Esophagus squamous epithelium (tissue), 5 donors: ENCODE results near the gene C9orf153. TPM values are rescaled to one million over a fixed set of nuclear protein-coding genes. Genes with fewer than 3 reads are reported as not detected.

Experiments
- DNase-seq: peaks from one replicate; lab custom pipeline; 2025; lab: John Stamatoyannopoulos, UW
- H3K27ac ChIP-seq, 4 donors: fragments of 200-600 bp; sonication (generic); one replicate each; pipeline ENCODE4 v1.5.1; 2016 to 2019; ENCODE audit warnings: mild to moderate bottlenecking in 1 of 4
- H3K27me3 ChIP-seq, 4 donors: fragments of 200-600 bp; sonication (generic); 1 replicate in 3 of 4; 2 replicates in 1 of 4; pipeline versions ENCODE4 v1.5.1 to v1.6.0; 2017 to 2021; ENCODE audit warnings: antibody characterized with exemption in 1 of 4
- H3K36me3 ChIP-seq, 3 donors: fragments of 200-600 bp; sonication (generic); one replicate each; pipeline ENCODE4 v1.5.1; 2016 to 2019
- H3K4me1 ChIP-seq, 3 donors: fragments of 200-600 bp; sonication (generic); one replicate each; pipeline ENCODE4 v1.5.1; 2017 to 2019
- H3K4me3 ChIP-seq, 4 donors: fragments of 200-600 bp; sonication (generic); 1 replicate in 3 of 4; 2 replicates in 1 of 4; pipeline ENCODE4 v1.5.1; 2016 to 2019; ENCODE audit warnings: mild to moderate bottlenecking in 2 of 4, moderate library complexity in 1 of 4
- H3K9me3 ChIP-seq, 3 donors: fragments of 200-600 bp; sonication (generic); one replicate each; pipeline ENCODE4 v1.5.1; 2016 to 2019
- CTCF ChIP-seq, 6 experiments: fragments of 450-650 bp in 4 of 6; fragments of 200-600 bp in 2 of 6; sonication (generic) in 2 of 6; IDR thresholded peaks; one replicate each; pipeline ENCODE4 v1.5.1; 2016 to 2019; ENCODE audit warnings: antibody characterized with exemption in 6 of 6, mild to moderate bottlenecking in 4 of 6, moderate library complexity in 4 of 6
- POLR2A ChIP-seq, 4 donors: fragments of 450-650 bp; IDR thresholded peaks; one replicate each; pipeline ENCODE4 v1.6.1; 2017; ENCODE audit warnings: antibody characterized with exemption in 4 of 4, mild to moderate bottlenecking in 4 of 4, moderate library complexity in 3 of 4
- WGBS, 2 donors: methylation state at CpG; one replicate each; pipeline ENCODE4 v1.1.5; 2018; 5-methylcytosine and 5-hydroxymethylcytosine counted together
- intact Hi-C: fragments of 100-400 bp; cut with DNase I; formaldehyde crosslinking; loops from one replicate; pipeline ENCODE4 v1.15.0; 2022
- total RNA-seq, 4 donors: library from RNA; depleted of rRNA; stranded (reverse); fragments of >200 nt; gene quantifications; one replicate each; pipeline ENCODE4 v1.1.0, GENCODE V29; 2016
- donor health status: DM: yes; HTN: yes; CAD: no.

Gene C9orf153
- total RNA-seq, 4 donors from 2014 or later = not detected

GRCh38 chr9:86274821-86275643, 15.6 kb upstream of the C9orf153 start:
- H3K9me3 ChIP-seq = no peaks in the 10 kb centered on the region
- H3K4me3 ChIP-seq = no peak overlapping the region
- H3K4me1 ChIP-seq = peaks cover 0 to 45% (median 4%) of the 10 kb centered on the region in 3 donors
- H3K27ac ChIP-seq = no peak overlapping the region
- H3K27me3 ChIP-seq = no peaks in the 10 kb centered on the region
- WGBS, 2 donors = 66 to 75% methylated on average over 6 to 7 of the region's 7 CpGs
- H3K36me3 ChIP-seq = peaks cover 0 to 44% (median 21%) of the 10 kb centered on the region in 3 donors
- intact Hi-C loops = no loop called here
- TF ChIP-seq CTCF (IDR thresholded peaks at IDR 0.05) (no peak), POLR2A (IDR thresholded peaks at IDR 0.05) (no peak)
- DNase-seq = no peak

GRCh38 chr9:86272221-86272620, 12.8 kb upstream of the C9orf153 start:
- no peak overlapping the region for H3K4me3 ChIP-seq
- no peak for DNase-seq

GRCh38 chr9:86263876-86264275, 4.4 kb upstream of the C9orf153 start:
- 79 to 88% methylated on average over 3 to 6 of the region's 6 CpGs for WGBS, 2 donors
- H3K4me3 ChIP-seq = no peak overlapping the region
- DNase-seq = no peak
- H3K36me3 ChIP-seq = peaks cover 0 to 68% (median 5%) of the 10 kb centered on the region in 3 donors
- H3K4me1 ChIP-seq = no peaks in the 10 kb centered on the region
- H3K9me3 ChIP-seq = no peaks in the 10 kb centered on the region
- no peak for TF ChIP-seq POLR2A (IDR thresholded peaks at IDR 0.05)
- no peak overlapping the region for H3K27ac ChIP-seq
- intact Hi-C loops = no loop called here
- H3K27me3 ChIP-seq = no peaks in the 10 kb centered on the region

More at GRCh38 chr9:86272221-86272620, 12.8 kb upstream of the C9orf153 start:
- Histone ChIP-seq H3K9me3 (no peaks in the 10 kb centered on the region), H3K27me3 (no peaks in the 10 kb centered on the region), H3K36me3 (peaks cover 0 to 57% (median 21%) of the 10 kb centered on the region in 3 donors), H3K27ac (no peak overlapping the region), H3K4me1 (peaks cover 0 to 23% (median 0%) of the 10 kb centered on the region in 3 donors)
- intact Hi-C loops = no loop called here
- WGBS, 2 donors = 92 to 93% methylated on average over 4 of the region's 4 CpGs
- TF ChIP-seq POLR2A (IDR thresholded peaks at IDR 0.05) (no peak), CTCF (IDR thresholded peaks at IDR 0.05) (no peak)

- H3K27me3 ChIP-seq = no peaks in the 10 kb centered on the region
- no peak for DNase-seq
- no peaks in the 10 kb centered on the region for H3K4me1 ChIP-seq
- peaks cover 0 to 55% (median 5%) of the 10 kb centered on the region in 3 donors for H3K36me3 ChIP-seq
- H3K9me3 ChIP-seq = no peaks in the 10 kb centered on the region
- H3K4me3 ChIP-seq = no peak overlapping the region
- 70 to 78% methylated on average over 3 to 4 of the region's 4 CpGs for WGBS, 2 donors
- H3K27ac ChIP-seq = no peak overlapping the region
- TF ChIP-seq CTCF (IDR thresholded peaks at IDR 0.05) = no peak
- TF ChIP-seq POLR2A (IDR thresholded peaks at IDR 0.05) = no peak
- intact Hi-C loops = no loop called here
These were observed 3.0 kb upstream of the C9orf153 start for GRCh38 chr9:86262492-86262891.

GRCh38 chr9:86257391-86257790, 2.1 kb downstream of the C9orf153 start:
- 67 to 84% methylated on average over 2 of the region's 2 CpGs for WGBS, 2 donors
- Histone ChIP-seq H3K27me3 (no peaks in the 10 kb centered on the region), H3K27ac (no peak overlapping the region), H3K4me3 (no peak overlapping the region), H3K9me3 (no peaks in the 10 kb centered on the region), H3K36me3 (peaks cover 0 to 6% (median 0%) of the 10 kb centered on the region in 3 donors), H3K4me1 (no peaks in the 10 kb centered on the region)
- intact Hi-C loops = no loop called here
- TF ChIP-seq CTCF (IDR thresholded peaks at IDR 0.05) = no peak
- no peak for DNase-seq
